ENCODE measurements around the gene WBP2. TPM values are rescaled to one million over a fixed set of nuclear protein-coding genes. Genes with fewer than 3 reads are reported as not detected.

WBP2 gene
- total and polyA plus RNA-seq, 2 of the 8 experiments (the other 6 are each of a cell fraction or from before 2014, with no cell fraction given), result 48.2 to 71.2 TPM

DNA sequence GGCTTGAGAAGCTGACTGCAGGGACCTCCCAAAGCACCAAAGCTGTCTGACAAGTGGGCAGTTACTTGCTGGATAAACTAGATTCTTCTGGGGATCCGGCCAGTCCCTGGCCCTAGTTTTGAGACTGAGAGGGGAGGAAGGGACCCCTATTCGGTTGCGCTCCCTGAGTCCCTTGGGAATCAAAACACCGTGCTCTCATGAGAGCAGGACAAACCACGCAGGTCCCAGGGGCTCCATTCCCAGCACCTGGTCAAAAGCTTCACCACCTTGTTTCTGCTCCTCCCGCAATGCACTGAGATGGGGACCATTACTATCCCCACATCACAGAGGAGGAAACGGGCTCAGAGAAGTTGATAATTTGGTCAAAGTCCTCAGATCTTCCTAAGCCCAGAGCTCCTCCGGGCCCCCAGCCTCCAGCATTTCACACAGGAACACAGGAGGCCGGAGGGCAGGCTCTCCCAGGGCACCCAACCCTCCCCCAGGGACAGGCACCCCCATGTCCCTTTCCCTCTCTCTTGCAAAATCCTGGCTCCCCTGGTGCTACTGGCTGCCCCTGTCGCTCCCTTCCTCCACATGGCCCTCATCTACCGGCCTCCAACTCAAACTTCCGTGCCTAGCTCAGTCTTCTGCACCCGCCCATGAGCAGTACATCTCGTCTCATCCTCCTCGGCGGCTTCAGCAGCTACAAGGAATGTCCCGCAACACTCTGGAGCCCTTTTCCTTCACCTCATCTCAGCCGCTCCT is 38.3 kb upstream of the WBP2 start (continued):
- TF ChIP-seq, protein P1, sequence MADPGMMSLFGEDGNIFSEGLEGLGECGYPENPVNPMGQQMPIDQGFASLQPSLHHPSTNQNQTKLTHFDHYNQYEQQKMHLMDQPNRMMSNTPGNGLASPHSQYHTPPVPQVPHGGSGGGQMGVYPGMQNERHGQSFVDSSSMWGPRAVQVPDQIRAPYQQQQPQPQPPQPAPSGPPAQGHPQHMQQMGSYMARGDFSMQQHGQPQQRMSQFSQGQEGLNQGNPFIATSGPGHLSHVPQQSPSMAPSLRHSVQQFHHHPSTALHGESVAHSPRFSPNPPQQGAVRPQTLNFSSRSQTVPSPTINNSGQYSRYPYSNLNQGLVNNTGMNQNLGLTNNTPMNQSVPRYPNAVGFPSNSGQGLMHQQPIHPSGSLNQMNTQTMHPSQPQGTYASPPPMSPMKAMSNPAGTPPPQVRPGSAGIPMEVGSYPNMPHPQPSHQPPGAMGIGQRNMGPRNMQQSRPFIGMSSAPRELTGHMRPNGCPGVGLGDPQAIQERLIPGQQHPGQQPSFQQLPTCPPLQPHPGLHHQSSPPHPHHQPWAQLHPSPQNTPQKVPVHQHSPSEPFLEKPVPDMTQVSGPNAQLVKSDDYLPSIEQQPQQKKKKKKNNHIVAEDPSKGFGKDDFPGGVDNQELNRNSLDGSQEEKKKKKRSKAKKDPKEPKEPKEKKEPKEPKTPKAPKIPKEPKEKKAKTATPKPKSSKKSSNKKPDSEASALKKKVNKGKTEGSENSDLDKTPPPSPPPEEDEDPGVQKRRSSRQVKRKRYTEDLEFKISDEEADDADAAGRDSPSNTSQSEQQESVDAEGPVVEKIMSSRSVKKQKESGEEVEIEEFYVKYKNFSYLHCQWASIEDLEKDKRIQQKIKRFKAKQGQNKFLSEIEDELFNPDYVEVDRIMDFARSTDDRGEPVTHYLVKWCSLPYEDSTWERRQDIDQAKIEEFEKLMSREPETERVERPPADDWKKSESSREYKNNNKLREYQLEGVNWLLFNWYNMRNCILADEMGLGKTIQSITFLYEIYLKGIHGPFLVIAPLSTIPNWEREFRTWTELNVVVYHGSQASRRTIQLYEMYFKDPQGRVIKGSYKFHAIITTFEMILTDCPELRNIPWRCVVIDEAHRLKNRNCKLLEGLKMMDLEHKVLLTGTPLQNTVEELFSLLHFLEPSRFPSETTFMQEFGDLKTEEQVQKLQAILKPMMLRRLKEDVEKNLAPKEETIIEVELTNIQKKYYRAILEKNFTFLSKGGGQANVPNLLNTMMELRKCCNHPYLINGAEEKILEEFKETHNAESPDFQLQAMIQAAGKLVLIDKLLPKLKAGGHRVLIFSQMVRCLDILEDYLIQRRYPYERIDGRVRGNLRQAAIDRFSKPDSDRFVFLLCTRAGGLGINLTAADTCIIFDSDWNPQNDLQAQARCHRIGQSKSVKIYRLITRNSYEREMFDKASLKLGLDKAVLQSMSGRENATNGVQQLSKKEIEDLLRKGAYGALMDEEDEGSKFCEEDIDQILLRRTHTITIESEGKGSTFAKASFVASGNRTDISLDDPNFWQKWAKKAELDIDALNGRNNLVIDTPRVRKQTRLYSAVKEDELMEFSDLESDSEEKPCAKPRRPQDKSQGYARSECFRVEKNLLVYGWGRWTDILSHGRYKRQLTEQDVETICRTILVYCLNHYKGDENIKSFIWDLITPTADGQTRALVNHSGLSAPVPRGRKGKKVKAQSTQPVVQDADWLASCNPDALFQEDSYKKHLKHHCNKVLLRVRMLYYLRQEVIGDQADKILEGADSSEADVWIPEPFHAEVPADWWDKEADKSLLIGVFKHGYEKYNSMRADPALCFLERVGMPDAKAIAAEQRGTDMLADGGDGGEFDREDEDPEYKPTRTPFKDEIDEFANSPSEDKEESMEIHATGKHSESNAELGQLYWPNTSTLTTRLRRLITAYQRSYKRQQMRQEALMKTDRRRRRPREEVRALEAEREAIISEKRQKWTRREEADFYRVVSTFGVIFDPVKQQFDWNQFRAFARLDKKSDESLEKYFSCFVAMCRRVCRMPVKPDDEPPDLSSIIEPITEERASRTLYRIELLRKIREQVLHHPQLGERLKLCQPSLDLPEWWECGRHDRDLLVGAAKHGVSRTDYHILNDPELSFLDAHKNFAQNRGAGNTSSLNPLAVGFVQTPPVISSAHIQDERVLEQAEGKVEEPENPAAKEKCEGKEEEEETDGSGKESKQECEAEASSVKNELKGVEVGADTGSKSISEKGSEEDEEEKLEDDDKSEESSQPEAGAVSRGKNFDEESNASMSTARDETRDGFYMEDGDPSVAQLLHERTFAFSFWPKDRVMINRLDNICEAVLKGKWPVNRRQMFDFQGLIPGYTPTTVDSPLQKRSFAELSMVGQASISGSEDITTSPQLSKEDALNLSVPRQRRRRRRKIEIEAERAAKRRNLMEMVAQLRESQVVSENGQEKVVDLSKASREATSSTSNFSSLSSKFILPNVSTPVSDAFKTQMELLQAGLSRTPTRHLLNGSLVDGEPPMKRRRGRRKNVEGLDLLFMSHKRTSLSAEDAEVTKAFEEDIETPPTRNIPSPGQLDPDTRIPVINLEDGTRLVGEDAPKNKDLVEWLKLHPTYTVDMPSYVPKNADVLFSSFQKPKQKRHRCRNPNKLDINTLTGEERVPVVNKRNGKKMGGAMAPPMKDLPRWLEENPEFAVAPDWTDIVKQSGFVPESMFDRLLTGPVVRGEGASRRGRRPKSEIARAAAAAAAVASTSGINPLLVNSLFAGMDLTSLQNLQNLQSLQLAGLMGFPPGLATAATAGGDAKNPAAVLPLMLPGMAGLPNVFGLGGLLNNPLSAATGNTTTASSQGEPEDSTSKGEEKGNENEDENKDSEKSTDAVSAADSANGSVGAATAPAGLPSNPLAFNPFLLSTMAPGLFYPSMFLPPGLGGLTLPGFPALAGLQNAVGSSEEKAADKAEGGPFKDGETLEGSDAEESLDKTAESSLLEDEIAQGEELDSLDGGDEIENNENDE (IDR thresholded peaks at IDR 0.05; ENCODE audit: insufficient replicate concordance, low read length), result no peak
- TF ChIP-seq BCL11A (IDR thresholded peaks at IDR 0.05; ENCODE audit: low read depth in 2 of 2, low read length in 2 of 2) (no peak), FOSL1 (IDR thresholded peaks at IDR 0.05; ENCODE audit: insufficient read depth, low read depth, low read length) (no peak)
